Mononuclear cell (primary cell): ENCODE data around the gene TBCK. TPM values are rescaled to one million over a fixed set of nuclear protein-coding genes. Genes with fewer than 3 reads are reported as not detected.

ENCODE experiments used
- H3K27me3 ChIP-seq: 2 replicates; pipeline ENCODE4 v1.6.0; 2011; ENCODE audit warnings: low read length, control low read depth; ENCODE audit not compliant: insufficient read depth
- H3K4me1 ChIP-seq: 2 replicates; pipeline ENCODE4 v1.5.1; 2011; ENCODE audit warnings: mild to moderate bottlenecking, low read length, control low read depth; ENCODE audit not compliant: insufficient read depth
- H3K4me3 ChIP-seq: 2 replicates; pipeline ENCODE4 v1.5.1; 2011; ENCODE audit warnings: mild to moderate bottlenecking, low read length, moderate library complexity
- H3K9me3 ChIP-seq: 2 replicates; pipeline ENCODE4 v1.5.1; 2011; ENCODE audit warnings: low read depth, mild to moderate bottlenecking, control low read depth, low read length
- total RNA-seq: library from RNA; depleted of rRNA; stranded (reverse); fragments of >200 nt; gene quantifications from one replicate; pipeline ENCODE4 v1.2.3, GENCODE V29; 2012

TBCK gene
- total RNA-seq, 1 donor = 31.7 TPM

DNA sequence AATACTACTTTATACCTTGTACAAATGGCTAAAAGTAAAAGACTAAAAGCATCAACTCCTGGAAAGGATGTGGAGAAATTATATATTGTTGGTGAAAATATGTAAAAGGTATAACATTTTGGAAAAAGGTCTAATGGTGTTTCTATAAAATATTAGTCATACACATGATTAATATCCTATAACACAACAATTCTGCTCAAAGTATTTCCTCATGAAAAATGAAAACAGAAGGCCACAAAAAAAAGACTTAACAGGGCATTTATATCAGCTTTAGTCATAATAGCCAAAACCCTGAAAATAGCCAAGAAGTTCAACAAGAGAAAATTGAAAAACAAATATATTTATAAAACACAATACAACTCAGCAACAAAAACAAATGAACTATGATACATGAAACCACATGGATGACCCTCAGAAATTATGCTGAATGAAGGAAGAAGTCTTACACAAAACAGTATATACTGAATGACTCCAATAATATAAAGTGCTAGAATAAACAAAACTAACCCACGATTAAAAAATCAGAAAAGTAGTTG, 38.8 kb downstream of the TBCK start:
- no peaks in the 10 kb centered on the region for H3K4me1 ChIP-seq
- H3K9me3 ChIP-seq = no peaks in the 10 kb centered on the region
- no peak overlapping the region for H3K4me3 ChIP-seq
- H3K27me3 ChIP-seq = no peaks in the 10 kb centered on the region

DNA sequence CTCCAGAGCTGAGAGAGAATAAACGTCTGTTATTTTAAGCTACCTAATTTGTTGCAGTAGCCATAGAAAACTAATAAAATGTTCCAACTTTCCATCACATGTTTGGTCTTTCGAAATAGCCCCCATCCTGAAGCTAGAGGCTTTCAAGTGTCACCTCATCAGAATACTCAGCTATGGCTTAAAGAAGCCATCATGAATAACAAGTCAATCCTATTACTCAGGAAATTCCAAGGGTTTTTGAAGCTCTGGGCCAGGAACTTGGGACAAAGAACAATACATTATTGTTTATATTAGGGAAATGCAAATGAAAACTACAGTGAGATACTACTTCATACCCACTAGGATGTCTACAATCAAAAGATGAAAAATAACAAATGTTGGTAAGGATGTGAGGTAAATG, 42.2 kb downstream of the TBCK start:
- Histone ChIP-seq H3K9me3 (no peaks in the 10 kb centered on the region), H3K4me3 (no peak overlapping the region), H3K27me3 (no peaks in the 10 kb centered on the region), H3K4me1 (no peaks in the 10 kb centered on the region)

GRCh38 chr4:106270736-106271135, 45.3 kb downstream of the TBCK start:
- H3K27me3 ChIP-seq = no peaks in the 10 kb centered on the region
- H3K9me3 ChIP-seq = no peaks in the 10 kb centered on the region
- no peak overlapping the region for H3K4me3 ChIP-seq
- no peaks in the 10 kb centered on the region for H3K4me1 ChIP-seq

- Histone ChIP-seq H3K4me3 (no peak overlapping the region), H3K27me3 (no peaks in the 10 kb centered on the region), H3K4me1 (no peaks in the 10 kb centered on the region), H3K9me3 (no peaks in the 10 kb centered on the region)
Observed at GRCh38 chr4:106269711-106270110, 46.3 kb downstream of the TBCK start.

- Histone ChIP-seq H3K4me3 (no peak overlapping the region), H3K27me3 (no peaks in the 10 kb centered on the region), H3K4me1 (no peaks in the 10 kb centered on the region), H3K9me3 (no peaks in the 10 kb centered on the region)
Observed at GRCh38 chr4:106268786-106269185, 47.2 kb downstream of the TBCK start.

DNA sequence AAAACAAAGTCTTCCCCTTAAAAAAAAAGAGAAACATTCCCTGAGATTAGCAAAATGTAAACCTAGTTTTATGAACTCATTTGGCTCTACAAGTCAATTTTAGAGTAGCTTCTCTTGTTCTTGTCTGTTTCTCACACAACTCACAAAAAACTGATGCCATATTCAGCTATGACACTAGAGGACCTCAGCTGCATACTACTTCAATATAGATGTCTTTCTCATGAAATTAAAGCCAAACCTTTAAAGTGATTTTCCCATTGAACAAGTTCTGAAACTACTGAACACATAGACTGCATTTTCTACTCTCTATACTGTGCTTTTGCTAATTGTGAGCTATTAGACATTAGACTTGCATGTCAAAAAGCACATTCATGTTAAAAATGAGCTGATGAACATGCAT, 49.8 kb downstream of the TBCK start:
- Histone ChIP-seq H3K9me3 (no peaks in the 10 kb centered on the region), H3K4me1 (no peaks in the 10 kb centered on the region), H3K4me3 (no peak overlapping the region), H3K27me3 (no peaks in the 10 kb centered on the region)

DNA sequence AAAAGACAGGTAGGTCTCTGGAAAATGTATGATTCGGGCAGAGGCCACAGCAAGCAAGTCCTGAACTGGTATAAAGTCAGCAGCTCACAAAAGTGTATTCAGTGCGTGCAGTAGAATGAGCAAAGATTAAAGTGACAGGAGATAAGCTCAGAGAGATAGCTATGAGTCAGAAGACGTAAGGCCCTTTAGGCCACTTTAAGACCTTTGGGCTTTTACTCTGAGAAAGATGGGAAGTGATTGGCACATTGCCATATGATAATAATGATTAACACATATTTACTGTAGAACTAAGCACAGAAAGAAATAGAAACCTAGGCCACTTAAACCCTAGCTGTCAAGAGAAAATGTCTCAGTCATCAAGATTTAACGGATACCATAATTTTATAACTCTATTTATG, 51.7 kb downstream of the TBCK start:
- no peaks in the 10 kb centered on the region for H3K9me3 ChIP-seq
- no peak overlapping the region for H3K4me3 ChIP-seq
- H3K27me3 ChIP-seq = no peaks in the 10 kb centered on the region
- no peaks in the 10 kb centered on the region for H3K4me1 ChIP-seq

DNA sequence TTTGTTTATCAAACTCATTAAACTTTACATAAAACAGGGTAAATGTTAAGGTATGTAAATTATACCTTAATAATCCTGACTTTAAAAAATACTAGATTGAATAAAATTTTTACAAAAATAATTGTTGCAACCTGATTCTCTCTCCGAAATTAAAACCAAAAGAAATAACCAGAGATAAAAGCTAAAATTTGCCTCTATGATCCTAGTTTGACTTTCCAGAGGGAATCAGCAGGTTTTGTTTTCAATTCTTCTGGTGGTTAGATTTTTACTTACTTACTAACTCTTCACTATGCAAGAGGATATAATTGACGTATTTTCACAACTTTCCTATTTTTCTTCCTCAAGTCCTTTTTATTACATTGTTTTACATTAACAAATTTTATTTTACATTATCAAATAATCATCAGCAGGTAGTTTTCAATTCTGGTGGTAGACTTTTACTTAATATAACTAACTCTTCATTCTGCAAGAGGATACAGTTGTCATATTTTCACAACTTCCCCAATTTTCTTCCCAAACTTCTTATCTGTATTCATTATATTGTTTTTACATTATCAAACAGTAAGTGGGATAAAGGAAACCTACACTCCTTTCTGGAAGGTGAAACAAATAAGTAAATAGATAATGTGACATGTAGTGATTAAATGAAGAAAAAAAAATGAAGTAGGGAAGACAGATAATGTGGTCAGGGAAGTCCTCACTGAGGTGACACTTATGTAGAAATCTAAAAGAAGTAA, 52.2 kb downstream of the TBCK start:
- Histone ChIP-seq H3K27me3 (no peaks in the 10 kb centered on the region), H3K4me3 (no peak overlapping the region), H3K4me1 (no peaks in the 10 kb centered on the region), H3K9me3 (no peaks in the 10 kb centered on the region)

- Histone ChIP-seq H3K9me3 (no peaks in the 10 kb centered on the region), H3K4me3 (no peak overlapping the region), H3K27me3 (no peaks in the 10 kb centered on the region), H3K4me1 (no peaks in the 10 kb centered on the region)
Observed at GRCh38 chr4:106261980-106262379, 54.0 kb downstream of the TBCK start.

DNA sequence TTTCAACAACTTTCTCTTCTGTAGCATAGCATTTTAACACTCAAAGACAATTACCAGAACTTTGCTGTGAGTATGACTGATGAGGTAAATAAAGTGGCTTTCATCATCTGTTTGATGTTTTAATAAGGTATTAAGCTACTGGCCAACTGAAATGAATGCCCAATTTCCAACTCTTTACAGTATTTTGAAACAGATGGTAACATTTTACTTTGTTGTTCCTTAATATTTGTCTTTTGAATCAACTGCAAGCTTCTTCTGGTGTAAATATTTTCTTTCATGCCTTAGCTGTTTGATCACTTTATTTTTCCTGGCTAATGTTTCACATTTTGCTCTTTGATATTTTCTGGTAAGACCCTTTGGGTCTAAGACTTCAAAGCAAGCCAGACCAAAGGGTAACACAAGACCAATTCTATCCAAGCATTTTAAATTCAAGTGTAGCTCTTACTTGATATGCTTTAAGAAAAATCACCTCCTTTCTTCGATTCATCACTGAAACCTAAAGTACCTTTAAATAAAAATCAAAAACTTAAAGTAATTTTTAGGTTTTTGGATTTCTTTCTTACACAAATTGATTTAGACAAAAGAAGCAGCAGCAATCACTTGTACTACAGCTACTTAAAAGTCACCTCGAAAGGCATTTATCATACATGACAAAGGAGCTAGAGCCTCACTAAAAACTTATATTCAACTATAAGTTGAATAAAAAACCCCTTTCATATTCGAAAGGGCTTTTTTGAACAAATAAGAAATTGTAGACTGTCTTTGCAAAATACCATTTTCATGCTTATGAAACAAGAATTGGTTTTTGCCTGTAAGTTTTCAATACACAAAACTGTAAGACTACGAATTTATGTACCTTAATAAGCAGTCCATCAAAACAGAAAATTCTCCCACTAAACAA, 57.6 kb downstream of the TBCK start:
- H3K4me3 ChIP-seq = no peak overlapping the region
- no peaks in the 10 kb centered on the region for H3K27me3 ChIP-seq
- H3K9me3 ChIP-seq = no peaks in the 10 kb centered on the region
- no peaks in the 10 kb centered on the region for H3K4me1 ChIP-seq

GRCh38 chr4:106256190-106256589, 59.8 kb downstream of the TBCK start:
- no peaks in the 10 kb centered on the region for H3K27me3 ChIP-seq
- H3K9me3 ChIP-seq = no peaks in the 10 kb centered on the region
- H3K4me1 ChIP-seq = no peaks in the 10 kb centered on the region
- H3K4me3 ChIP-seq = no peak overlapping the region

DNA sequence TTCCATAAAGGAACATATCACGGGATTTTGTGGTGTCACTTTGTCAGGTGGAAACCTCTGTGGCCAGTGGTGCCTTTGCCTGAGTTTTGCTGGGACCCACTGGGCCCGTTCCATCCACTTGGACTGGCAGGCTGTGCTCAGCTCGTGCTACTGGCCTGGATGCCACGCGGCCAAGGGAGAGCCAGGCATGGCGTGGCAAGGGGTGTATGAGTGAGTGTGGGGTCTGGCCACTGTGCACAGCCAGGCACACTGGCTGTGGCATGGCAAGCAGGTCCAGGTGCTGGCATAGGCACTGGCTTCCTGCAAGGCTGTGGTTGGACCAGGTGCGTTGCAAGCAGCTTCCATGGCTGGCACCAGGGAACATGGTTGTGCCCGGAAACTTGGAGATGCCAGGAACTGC, 60.8 kb downstream of the TBCK start:
- no peaks in the 10 kb centered on the region for H3K4me1 ChIP-seq
- H3K27me3 ChIP-seq = no peaks in the 10 kb centered on the region
- no peaks in the 10 kb centered on the region for H3K9me3 ChIP-seq
- no peak overlapping the region for H3K4me3 ChIP-seq

DNA sequence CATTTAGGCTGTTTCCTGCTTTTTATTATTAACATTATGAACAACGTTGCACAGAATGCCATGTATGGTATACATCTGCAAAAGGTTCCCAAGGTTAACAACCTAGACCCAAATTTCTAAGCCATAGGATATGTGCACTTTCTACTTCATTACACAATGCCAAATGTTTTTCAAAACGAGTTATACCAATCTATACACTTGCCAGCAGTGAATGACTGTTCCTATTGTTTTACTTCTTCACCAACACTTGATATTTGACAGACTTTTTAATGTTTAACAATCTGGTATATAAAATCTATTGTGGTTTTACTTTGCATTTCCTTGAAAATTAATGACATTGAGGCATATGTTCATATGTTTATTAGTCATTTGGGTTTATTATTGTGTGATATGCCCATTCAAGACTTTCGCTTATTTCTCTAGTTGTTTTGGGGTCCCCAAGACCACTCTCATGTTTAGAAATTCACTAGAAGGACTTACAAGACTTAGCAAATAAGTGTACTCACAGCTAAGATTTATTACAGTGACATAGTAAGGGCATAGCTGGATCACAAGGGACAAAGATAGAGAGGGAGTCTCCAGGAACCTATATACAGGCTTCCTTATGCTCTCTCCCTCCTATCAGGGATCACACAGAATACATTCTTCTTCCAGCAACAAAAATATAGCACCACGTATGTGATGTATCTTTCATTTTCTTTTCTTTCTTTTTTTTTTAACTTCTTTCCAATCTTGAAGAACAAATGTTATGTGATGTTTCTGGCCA, 62.5 kb downstream of the TBCK start:
- H3K4me1 ChIP-seq = no peaks in the 10 kb centered on the region
- H3K4me3 ChIP-seq = no peak overlapping the region
- no peaks in the 10 kb centered on the region for H3K27me3 ChIP-seq
- H3K9me3 ChIP-seq = no peaks in the 10 kb centered on the region

DNA sequence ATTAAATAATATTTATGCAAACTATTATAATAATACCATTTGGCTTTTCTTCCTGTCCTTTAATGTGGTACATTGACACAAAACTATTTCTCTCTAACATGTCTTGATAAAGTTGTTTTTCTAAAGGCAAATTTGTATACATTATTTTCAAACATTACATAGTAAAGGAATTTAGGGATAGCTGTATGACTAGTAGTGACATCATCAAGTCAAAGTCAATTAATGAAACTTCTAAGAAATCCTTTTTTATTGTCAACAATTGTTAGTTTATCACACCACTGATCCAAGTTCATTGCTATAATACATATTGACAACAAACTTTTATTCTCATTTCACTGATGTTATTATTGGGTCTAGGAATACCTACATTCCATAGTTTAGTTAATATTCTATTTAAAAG, 68.4 kb downstream of the TBCK start:
- no peaks in the 10 kb centered on the region for H3K9me3 ChIP-seq
- no peak overlapping the region for H3K4me3 ChIP-seq
- H3K4me1 ChIP-seq = no peaks in the 10 kb centered on the region
- H3K27me3 ChIP-seq = no peaks in the 10 kb centered on the region

GRCh38 chr4:106246441-106246840, 69.6 kb downstream of the TBCK start:
- Histone ChIP-seq H3K4me3 (no peak overlapping the region), H3K9me3 (no peaks in the 10 kb centered on the region), H3K4me1 (no peaks in the 10 kb centered on the region), H3K27me3 (no peaks in the 10 kb centered on the region)
